Progenitor cell of endocrine pancreas (in vitro differentiated cells): Measurements from ENCODE around the gene RITA1. TPM values are rescaled to one million over a fixed set of nuclear protein-coding genes. Genes with fewer than 3 reads are reported as not detected.

Experiments
- DNase-seq: peaks from one replicate; pipeline ENCODE4 v3.0.0; 2021; ENCODE audit warnings: low spot score; ENCODE audit not compliant: unreplicated experiment
- H3K27ac Mint-ChIP-seq: 2 replicates; pipeline ENCODE4 v1.8.0; 2021; ENCODE audit warnings: mild to moderate bottlenecking, moderate library complexity, mixed read lengths
- H3K27me3 Mint-ChIP-seq: 2 replicates; pipeline ENCODE4 v1.8.0; 2021; ENCODE audit warnings: mixed read lengths
- H3K36me3 Mint-ChIP-seq: 2 replicates; pipeline ENCODE4 v1.8.0; 2022; ENCODE audit warnings: mixed read lengths; ENCODE audit not compliant: insufficient read depth
- H3K4me1 Mint-ChIP-seq: 2 replicates; pipeline ENCODE4 v1.8.0; 2021; ENCODE audit warnings: low read depth, mixed read lengths
- H3K4me3 Mint-ChIP-seq: 2 replicates; pipeline ENCODE4 v1.8.0; 2021; ENCODE audit warnings: low read depth, mild to moderate bottlenecking, moderate library complexity, mixed read lengths
- H3K9me3 Mint-ChIP-seq: 2 replicates; pipeline ENCODE4 v1.8.0; 2021; ENCODE audit warnings: low read depth, mixed read lengths
- total RNA-seq: library from RNA; stranded (reverse); gene quantifications from 2 replicates; pipeline ENCODE4 v1.2.1, GENCODE V29; 2021
- TF ChIP-seq, protein P1 (sequence below): fragments of 200-600 bp; sonication (generic); IDR thresholded peaks from one replicate; pipeline ENCODE4 v1.5.0; 2021; ENCODE audit warnings: antibody characterized with exemption, mild to moderate bottlenecking; ENCODE audit not compliant: unreplicated experiment

RITA1 gene
- total RNA-seq, 1 donor from 2014 or later, result 16.2 TPM

DNA sequence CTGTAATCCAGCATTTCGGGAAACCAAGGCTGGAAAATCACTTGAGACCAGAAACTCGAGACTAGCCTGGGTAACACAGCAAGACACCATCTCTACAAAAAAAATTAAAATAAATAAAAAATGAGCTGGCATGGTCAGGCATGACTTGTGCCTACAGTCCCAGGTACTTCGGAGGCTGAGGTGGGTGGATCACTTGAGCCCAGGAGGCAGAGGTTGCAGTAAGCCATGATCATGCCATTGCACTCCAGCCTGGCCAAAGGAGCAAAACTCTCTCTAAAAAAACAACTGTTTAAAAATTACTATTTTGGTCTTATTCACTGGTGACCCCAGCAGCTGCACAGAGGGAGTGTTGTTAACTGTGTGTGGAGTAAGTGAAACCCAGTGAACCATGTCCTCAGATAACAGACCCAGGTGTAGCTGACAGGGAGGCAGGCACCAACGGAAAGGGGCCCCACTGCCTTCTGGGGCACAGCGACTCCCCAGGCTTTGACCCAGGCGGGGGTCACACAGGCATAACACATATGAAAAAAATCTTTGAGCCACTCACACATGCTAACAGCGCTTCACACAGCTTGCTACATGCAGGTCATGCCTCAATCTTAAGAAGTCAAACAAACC, 12.3 kb upstream of the RITA1 start:
- H3K36me3 Mint-ChIP-seq, result peaks cover 38% of the 10 kb centered on the region
- H3K27me3 Mint-ChIP-seq, result no peaks in the 10 kb centered on the region
- TF ChIP-seq, protein P1, sequence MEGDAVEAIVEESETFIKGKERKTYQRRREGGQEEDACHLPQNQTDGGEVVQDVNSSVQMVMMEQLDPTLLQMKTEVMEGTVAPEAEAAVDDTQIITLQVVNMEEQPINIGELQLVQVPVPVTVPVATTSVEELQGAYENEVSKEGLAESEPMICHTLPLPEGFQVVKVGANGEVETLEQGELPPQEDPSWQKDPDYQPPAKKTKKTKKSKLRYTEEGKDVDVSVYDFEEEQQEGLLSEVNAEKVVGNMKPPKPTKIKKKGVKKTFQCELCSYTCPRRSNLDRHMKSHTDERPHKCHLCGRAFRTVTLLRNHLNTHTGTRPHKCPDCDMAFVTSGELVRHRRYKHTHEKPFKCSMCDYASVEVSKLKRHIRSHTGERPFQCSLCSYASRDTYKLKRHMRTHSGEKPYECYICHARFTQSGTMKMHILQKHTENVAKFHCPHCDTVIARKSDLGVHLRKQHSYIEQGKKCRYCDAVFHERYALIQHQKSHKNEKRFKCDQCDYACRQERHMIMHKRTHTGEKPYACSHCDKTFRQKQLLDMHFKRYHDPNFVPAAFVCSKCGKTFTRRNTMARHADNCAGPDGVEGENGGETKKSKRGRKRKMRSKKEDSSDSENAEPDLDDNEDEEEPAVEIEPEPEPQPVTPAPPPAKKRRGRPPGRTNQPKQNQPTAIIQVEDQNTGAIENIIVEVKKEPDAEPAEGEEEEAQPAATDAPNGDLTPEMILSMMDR, result no peak
- H3K4me3 Mint-ChIP-seq, result no peak overlapping the region
- H3K9me3 Mint-ChIP-seq, result peaks cover 3% of the 10 kb centered on the region
- H3K4me1 Mint-ChIP-seq, result no peaks in the 10 kb centered on the region
- no peak for DNase-seq
- no peak overlapping the region for H3K27ac Mint-ChIP-seq

DNA sequence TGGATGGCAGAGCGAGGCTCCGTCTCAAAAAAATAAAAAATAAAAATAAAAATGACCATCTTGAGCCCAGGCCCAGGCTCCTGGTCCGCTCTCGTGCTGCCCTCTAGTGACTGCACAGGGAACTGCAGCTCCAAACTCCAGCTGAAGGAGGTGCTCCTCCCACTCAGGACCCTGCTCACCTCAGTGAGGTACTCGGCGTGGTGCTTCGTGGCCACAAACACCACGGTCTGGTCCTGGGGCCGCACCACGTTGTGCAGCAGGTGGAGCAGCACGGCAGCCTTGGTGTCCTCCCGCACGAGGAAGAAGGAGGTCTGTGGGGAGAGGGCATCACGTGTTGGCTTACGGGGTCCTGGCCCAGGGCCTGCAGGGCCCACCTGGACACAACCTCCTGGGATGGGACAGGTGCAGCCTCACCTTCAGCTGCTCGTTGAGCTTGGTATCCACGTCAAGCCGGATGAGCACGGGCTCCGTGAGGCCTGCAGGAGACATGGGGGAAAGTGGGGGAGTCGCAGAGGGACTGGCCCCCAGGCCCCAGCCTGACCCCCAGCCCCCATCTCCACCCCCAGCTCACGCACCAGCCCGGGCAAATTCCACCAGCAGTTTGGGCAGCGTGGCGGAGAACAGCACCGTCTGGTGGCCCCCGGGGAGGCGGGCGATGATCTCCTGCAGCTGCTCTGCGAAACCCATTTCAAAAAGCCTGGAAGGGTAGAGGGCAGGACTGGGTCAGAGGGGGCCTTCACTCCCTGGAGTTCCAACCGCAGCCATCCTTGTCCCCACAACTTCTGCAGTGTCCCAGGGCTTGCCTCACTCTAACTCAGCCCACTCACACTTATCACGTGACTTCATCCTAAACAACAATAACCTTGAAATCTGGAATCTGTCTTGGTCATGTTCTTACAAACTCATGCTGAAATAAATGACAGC, 10.8 kb upstream of the RITA1 start:
- Mint-ChIP-seq H3K4me3 (no peak overlapping the region), H3K27ac (no peak overlapping the region), H3K9me3 (peaks cover 3% of the 10 kb centered on the region), H3K4me1 (no peaks in the 10 kb centered on the region), H3K36me3 (peaks cover 48% of the 10 kb centered on the region), H3K27me3 (no peaks in the 10 kb centered on the region)
- DNase-seq, result peak; percentile 73
- TF ChIP-seq, protein P1, result peak; percentile 98

DNA sequence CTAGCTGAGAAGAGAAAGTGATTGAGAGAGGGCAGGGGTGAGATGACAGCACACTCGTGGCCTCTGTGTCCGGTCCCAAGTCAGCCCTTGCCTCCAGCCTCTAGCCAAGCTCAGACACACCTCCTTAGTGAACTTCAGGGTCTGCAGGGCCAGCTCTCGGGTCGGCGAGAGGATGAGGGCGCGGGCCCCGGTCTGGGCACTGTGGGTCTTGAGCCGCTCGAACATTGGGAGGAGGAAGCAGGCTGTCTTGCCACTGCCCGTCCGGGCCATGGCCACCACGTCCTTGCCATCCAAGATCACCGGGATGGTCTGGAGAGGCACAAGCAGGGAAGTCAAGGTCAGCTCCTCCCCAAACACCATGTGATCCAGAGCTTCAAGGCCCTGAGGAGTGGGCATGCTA, 6.5 kb upstream of the RITA1 start:
- Mint-ChIP-seq H3K36me3 (peaks cover 40% of the 10 kb centered on the region), H3K27ac (no peak overlapping the region), H3K9me3 (peaks cover 3% of the 10 kb centered on the region), H3K4me1 (no peaks in the 10 kb centered on the region), H3K4me3 (no peak overlapping the region), H3K27me3 (no peaks in the 10 kb centered on the region)
- TF ChIP-seq, protein P1, result no peak
- DNase-seq, result no peak

DNA sequence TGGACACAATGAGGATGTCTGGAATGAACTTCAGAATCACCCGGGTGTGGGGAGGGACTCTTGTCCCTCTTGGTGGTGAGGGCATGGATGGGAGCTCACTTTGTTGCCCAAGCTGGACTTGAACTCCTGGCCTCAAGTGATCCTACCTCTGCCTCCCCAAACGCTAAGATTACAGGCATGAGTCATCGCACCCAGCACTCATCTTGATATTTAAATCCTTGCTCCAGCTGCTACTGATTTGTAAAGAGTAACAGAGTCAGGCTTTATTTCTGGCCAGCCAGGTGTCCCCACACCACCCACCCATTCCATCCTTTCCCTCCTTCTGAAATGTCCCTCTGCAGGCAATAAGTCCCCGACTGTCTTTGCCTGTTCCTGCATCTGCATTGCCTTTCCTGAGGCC, 5.2 kb upstream of the RITA1 start:
- no peak for DNase-seq
- H3K9me3 Mint-ChIP-seq, result peaks cover 3% of the 10 kb centered on the region
- H3K27ac Mint-ChIP-seq, result no peak overlapping the region
- H3K4me3 Mint-ChIP-seq, result no peak overlapping the region
- peaks cover 36% of the 10 kb centered on the region for H3K36me3 Mint-ChIP-seq
- peaks cover 2% of the 10 kb centered on the region for H3K4me1 Mint-ChIP-seq
- TF ChIP-seq, protein P1, result no peak
- no peaks in the 10 kb centered on the region for H3K27me3 Mint-ChIP-seq

DNA sequence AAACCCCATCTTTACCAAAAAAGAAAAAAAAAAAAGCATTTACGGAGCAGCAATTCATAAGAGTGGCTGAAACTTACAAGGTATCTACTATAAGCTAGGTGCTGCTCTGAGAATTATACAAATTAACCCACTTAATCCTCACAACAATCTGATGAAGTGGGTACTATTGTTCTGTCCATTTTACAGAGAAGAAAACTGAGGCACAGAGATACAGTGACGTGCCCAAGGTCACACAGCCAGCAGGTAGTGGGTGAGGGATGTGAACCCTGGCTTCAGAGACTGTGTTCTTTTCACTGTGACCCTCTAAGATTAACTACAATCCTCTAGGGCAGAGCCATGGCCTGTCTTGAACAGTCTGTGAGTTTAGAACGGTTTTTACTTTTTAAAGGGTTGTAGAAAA, 3.5 kb upstream of the RITA1 start:
- peaks cover 11% of the 10 kb centered on the region for H3K4me1 Mint-ChIP-seq
- peaks cover 30% of the 10 kb centered on the region for H3K36me3 Mint-ChIP-seq
- H3K9me3 Mint-ChIP-seq, result peaks cover 3% of the 10 kb centered on the region
- no peak overlapping the region for H3K27ac Mint-ChIP-seq
- H3K27me3 Mint-ChIP-seq, result no peaks in the 10 kb centered on the region
- DNase-seq, result no peak
- no peak overlapping the region for H3K4me3 Mint-ChIP-seq
- TF ChIP-seq, protein P1, result no peak
